ENCODE data around the gene KRT7. TPM values are rescaled to one million over a fixed set of nuclear protein-coding genes. Genes with fewer than 3 reads are reported as not detected.

The KRT7 gene
- total RNA-seq, 1 donor from 2014 or later: 90.3 TPM

DNA sequence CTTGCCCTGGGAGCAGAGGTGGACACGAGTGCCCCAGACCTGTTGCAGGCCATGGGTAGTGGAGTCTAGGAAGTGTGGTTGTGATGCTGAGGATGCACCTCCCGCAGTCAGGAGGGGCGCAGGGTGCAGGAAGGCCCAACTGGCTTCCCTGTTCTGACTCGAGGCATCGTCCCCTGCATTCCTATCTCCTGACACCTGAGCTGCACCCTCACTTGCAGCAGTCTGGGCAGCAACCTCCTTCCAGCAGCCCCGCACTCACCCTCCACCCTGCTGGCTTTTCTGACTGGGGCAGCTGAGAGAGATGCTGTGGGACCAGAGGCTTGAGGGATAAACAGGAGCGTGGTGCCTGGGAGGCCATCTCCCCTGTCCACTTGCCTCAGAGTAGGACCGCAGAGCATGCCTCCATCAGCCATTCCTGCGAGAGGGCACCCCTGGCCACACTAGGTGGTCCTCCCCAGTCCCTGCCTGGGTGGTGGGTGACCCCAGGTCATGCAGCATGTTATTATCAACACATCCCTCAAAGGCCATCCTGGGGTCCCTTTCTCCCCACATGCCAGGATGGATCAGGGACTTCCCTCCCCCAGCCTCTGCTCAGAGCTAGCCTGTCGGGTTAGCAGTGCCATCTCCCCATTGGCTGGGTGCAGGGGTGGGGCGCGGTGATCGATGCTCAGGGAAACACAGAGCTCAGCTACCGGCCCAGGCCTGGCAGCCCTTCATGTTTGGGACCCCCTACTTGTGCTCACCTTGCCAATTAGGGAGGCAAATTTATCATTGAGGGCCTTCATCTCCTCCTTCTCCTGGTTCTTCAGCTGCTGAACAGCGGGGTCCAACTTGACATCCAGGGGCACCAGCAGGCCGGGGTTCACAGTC is 41.9 kb upstream of the KRT7 start:
- Mint-ChIP-seq H3K9me3 (no peaks in the 10 kb centered on the region), H3K27ac (peak overlapping the region; percentile 22), H3K36me3 (no peaks in the 10 kb centered on the region), H3K4me3 (no peak overlapping the region), H3K27me3 (ENCODE audit: low read depth) (no peaks in the 10 kb centered on the region), H3K4me1 (peaks cover 61% of the 10 kb centered on the region)
- TF ChIP-seq, protein P1, sequence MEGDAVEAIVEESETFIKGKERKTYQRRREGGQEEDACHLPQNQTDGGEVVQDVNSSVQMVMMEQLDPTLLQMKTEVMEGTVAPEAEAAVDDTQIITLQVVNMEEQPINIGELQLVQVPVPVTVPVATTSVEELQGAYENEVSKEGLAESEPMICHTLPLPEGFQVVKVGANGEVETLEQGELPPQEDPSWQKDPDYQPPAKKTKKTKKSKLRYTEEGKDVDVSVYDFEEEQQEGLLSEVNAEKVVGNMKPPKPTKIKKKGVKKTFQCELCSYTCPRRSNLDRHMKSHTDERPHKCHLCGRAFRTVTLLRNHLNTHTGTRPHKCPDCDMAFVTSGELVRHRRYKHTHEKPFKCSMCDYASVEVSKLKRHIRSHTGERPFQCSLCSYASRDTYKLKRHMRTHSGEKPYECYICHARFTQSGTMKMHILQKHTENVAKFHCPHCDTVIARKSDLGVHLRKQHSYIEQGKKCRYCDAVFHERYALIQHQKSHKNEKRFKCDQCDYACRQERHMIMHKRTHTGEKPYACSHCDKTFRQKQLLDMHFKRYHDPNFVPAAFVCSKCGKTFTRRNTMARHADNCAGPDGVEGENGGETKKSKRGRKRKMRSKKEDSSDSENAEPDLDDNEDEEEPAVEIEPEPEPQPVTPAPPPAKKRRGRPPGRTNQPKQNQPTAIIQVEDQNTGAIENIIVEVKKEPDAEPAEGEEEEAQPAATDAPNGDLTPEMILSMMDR (IDR thresholded peaks at IDR 0.05; ENCODE audit: unreplicated experiment): no peak
- DNase-seq (ENCODE audit: low spot score in 2 of 2, unreplicated experiment in 2 of 2): no peak

DNA sequence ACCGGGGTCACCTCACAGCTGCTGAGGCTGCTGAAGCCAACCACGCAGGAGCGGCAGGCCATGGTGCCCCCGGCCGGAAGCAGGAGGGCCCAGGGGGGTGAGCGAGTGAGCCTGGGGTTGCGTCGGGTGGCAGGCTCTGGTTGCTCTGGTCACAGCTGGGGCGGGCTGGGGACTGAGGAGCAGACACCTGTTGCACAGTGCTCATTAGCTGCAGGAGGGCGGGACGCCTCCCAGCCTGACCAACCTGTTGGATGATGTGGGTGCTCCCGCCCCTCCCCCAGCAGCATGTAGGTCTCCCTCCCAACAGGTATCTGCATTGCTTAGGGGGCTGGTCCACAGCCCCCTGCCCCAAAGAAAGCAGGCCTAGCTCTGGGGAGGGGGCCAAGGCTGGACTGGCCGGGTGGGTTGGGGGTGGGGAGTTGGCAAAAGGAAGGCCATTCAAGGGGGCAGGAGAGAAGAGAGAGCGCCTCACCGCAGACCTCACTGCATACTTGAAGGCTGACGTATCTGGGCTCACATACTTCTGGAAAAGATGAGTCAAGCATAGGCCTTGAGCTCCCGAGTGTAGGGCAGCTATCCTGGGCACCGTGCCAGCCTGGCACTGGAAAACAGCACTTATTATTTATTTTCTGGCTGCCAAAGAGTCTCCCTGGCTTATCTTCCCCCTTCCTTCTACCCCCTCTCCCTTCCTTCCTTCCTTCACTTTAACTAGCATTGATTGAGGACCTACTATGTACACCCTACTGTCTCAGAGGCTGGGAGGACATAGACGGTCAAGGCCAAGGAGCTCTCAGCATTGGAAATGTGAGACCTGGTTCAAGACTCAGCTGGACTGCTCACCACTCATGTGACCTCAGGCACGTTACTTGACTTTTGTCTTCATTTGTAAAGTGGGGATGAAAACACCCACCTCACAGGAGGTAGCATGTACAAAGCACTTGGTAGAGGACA is 40.9 kb upstream of the KRT7 start, which contains the start of gene KRT80:
KRT80 (minus strand) TSS at position 174 of the 951 bp plus-strand sequence; CDS start at position 62, 112 bp downstream.
- Mint-ChIP-seq H3K9me3 (no peaks in the 10 kb centered on the region), H3K4me3 (no peak within 1 kb of the TSS), H3K4me1 (peaks cover 60% of the 10 kb centered on the region), H3K36me3 (no peaks in the 10 kb centered on the region), H3K27me3 (ENCODE audit: low read depth) (no peaks in the 10 kb centered on the region), H3K27ac (peak within 1 kb of the TSS; percentile 98)
- peak; percentile 65 to 80 for DNase-seq (ENCODE audit: low spot score in 2 of 2, unreplicated experiment in 2 of 2)
- TF ChIP-seq, protein P1 (IDR thresholded peaks at IDR 0.05; ENCODE audit: unreplicated experiment): no peak

DNA sequence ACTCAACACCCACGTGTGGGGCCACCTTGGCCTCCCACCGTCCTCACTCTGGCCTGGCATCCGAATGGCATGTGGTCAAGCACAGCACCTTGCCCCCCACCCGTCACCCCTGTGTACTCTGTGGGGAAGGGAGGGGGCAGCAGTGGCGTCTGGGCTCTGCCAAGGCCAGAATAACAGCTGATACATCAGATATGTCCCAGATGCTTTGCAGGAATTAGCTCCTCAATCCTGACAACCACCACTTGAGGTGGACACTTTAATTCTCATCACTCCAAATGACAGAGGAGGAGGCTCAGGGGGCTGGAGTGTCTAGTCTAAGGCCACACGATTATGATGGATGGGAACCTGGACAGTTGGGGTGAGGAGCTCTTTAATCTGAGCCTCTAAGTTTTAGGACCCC is 39.5 kb upstream of the KRT7 start:
- TF ChIP-seq, protein P1 (IDR thresholded peaks at IDR 0.05; ENCODE audit: unreplicated experiment): no peak
- Mint-ChIP-seq H3K27me3 (ENCODE audit: low read depth) (no peaks in the 10 kb centered on the region), H3K36me3 (no peaks in the 10 kb centered on the region), H3K4me3 (peak overlapping the region; percentile 53), H3K9me3 (no peaks in the 10 kb centered on the region), H3K27ac (peak overlapping the region; percentile 98), H3K4me1 (peaks cover 60% of the 10 kb centered on the region)
- no peak for DNase-seq (ENCODE audit: low spot score in 2 of 2, unreplicated experiment in 2 of 2)

DNA sequence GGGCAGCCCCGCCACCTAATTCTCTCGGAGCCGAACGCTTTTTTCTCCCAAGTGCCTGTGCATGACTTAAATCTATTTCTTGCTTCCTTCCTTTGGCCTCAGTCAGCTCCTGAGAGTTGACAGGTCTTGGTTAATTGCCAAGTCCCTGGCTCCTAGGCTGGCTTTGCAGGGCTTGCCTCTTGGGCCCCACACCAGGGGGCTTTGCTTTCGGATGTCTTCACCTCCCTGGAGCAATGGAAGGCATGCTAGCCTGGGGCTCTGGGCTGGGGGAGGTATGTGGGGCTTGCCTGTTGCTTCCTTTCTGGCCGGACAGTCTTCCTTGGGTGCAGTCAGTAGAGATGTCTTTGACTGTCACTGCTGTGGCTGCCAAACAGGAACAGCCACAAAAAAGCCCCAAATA is 39.1 kb upstream of the KRT7 start:
- H3K27ac Mint-ChIP-seq: peak overlapping the region; percentile 98
- TF ChIP-seq, protein P1 (IDR thresholded peaks at IDR 0.05; ENCODE audit: unreplicated experiment): no peak
- H3K27me3 Mint-ChIP-seq (ENCODE audit: low read depth): no peaks in the 10 kb centered on the region
- H3K4me3 Mint-ChIP-seq: peak overlapping the region; percentile 53
- no peaks in the 10 kb centered on the region for H3K9me3 Mint-ChIP-seq
- H3K36me3 Mint-ChIP-seq: no peaks in the 10 kb centered on the region
- H3K4me1 Mint-ChIP-seq: peaks cover 63% of the 10 kb centered on the region
- peak; percentile 40 to 75 for DNase-seq (ENCODE audit: low spot score in 2 of 2, unreplicated experiment in 2 of 2)

DNA sequence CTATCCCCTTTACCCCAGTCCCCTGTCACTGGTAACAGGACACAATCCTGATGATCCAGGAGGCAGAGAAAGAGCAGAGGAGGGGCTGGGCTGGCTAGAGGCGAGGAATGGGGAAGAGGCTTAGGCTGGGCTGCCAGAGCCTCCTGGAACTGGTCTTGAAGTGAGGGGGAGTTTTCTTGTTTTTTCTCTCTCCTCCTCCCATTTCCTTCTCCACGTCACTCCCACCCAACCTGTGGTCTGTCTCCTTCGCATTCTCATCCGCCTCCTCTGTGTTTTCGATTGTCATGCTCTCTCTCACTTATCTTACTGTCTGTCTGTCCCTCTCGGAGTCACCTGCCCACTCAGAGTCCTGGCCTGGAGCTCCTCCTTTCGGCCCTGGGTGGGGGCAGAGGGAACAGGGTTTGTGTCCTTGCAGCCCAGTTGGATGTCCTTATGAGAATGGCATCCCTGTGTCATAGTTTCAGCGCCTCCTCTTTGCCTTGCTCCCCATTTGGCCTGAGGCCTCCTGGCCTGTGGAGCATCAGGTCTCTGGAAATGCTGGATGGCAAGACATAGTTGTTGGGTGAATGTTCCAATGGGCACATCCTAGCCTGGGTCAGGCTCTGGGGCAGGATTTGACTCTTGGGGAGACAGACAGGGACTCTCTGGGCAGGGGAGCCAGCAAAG is 37.8 kb upstream of the KRT7 start:
- peak overlapping the region; percentile 27 for H3K4me3 Mint-ChIP-seq
- H3K4me1 Mint-ChIP-seq: peaks cover 65% of the 10 kb centered on the region
- no peaks in the 10 kb centered on the region for H3K9me3 Mint-ChIP-seq
- DNase-seq (ENCODE audit: low spot score in 2 of 2, unreplicated experiment in 2 of 2): no peak
- no peaks in the 10 kb centered on the region for H3K27me3 Mint-ChIP-seq (ENCODE audit: low read depth)
- no peaks in the 10 kb centered on the region for H3K36me3 Mint-ChIP-seq
- peak overlapping the region; percentile 98 for H3K27ac Mint-ChIP-seq
- TF ChIP-seq, protein P1 (IDR thresholded peaks at IDR 0.05; ENCODE audit: unreplicated experiment): no peak
